IPS-18a (cell line): Measurements from ENCODE around the gene USP17L17.
"Not testable (repeated sequence)": the region's sequence is repeated elsewhere in the genome, so short reads cannot be mapped to it uniquely, and the experiment has no call there.

Experiments
- H3K27ac ChIP-seq: one replicate; pipeline ENCODE4 v1.5.1; 2013; ENCODE audit warnings: low read length
- H3K27me3 ChIP-seq: one replicate; pipeline ENCODE4 v1.6.1; 2013; ENCODE audit warnings: mild to moderate bottlenecking, low read length; ENCODE audit not compliant: control insufficient read depth, insufficient read depth
- H3K36me3 ChIP-seq: one replicate; pipeline ENCODE4 v1.6.1; 2013; ENCODE audit warnings: low read depth, low read length; ENCODE audit not compliant: control insufficient read depth
- H3K4me1 ChIP-seq: one replicate; pipeline ENCODE4 v1.6.1; 2013; ENCODE audit warnings: low read depth, low read length; ENCODE audit not compliant: control insufficient read depth
- H3K4me3 ChIP-seq: one replicate; pipeline ENCODE4 v1.5.1; 2013; ENCODE audit warnings: low read length
- H3K9ac ChIP-seq: one replicate; pipeline ENCODE4 v1.6.1; 2013; ENCODE audit warnings: mild to moderate bottlenecking, low read length, moderate library complexity
- H3K9me3 ChIP-seq: one replicate; pipeline ENCODE4 v1.6.1; 2013; ENCODE audit warnings: low read depth, low read length; ENCODE audit not compliant: control insufficient read depth

The USP17L17 gene

DNA sequence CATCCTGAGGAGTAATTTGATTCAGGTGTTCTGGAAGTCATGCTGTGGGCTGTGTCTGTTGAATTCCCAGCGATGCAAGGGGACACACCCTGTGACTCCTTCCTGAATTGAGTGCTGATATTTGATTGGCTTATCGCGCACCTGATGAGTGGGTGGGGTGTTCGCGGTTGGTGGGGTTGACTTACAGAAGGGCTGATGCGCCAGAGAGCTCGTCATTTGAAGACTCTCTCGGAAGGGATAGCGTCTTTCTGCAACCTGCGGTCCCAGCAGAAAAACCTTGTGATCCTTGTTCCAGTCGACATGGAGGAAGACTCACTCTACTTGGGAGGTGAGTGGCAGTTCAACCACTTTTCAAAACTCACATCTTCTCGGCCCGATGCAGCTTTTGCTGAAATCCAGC, 18.9 kb downstream of the USP17L17 start, which contains the start of gene USP17L21:
Gene USP17L21 (plus strand): TSS at position 301 of the 400 bp plus-strand sequence. CDS start 0 bp downstream, at position 301.
- H3K9me3 ChIP-seq, H3K4me1 ChIP-seq, H3K27me3 ChIP-seq, H3K4me3 ChIP-seq, H3K9ac ChIP-seq, H3K36me3 ChIP-seq, H3K27ac ChIP-seq: not testable (repeated sequence)

GRCh38 chr4:9267319-9267718, 23.6 kb downstream of the USP17L17 start, which contains the start of gene USP17L22:
USP17L22 (plus strand) TSS chr4:9267619; CDS start chr4:9267619, 0 bp downstream.
- not testable (repeated sequence) for H3K9ac ChIP-seq, H3K9me3 ChIP-seq, H3K27me3 ChIP-seq, H3K36me3 ChIP-seq, H3K4me3 ChIP-seq, H3K4me1 ChIP-seq, H3K27ac ChIP-seq

- H3K9ac ChIP-seq, H3K27me3 ChIP-seq, H3K36me3 ChIP-seq, H3K9me3 ChIP-seq, H3K27ac ChIP-seq, H3K4me1 ChIP-seq, H3K4me3 ChIP-seq: not testable (repeated sequence)
These were observed 28.0 kb downstream of the USP17L17 start for GRCh38 chr4:9271719-9272118.
